ENCODE measurements around the gene SLC26A4. TPM values are rescaled to one million over a fixed set of nuclear protein-coding genes. Genes with fewer than 3 reads are reported as not detected.
A peak's percentile ranks its signal among the peaks of the same experiment; 100 is the strongest.

The SLC26A4 gene
- total RNA-seq, 1 experiment from 2014 or later, result 0.22 TPM

DNA sequence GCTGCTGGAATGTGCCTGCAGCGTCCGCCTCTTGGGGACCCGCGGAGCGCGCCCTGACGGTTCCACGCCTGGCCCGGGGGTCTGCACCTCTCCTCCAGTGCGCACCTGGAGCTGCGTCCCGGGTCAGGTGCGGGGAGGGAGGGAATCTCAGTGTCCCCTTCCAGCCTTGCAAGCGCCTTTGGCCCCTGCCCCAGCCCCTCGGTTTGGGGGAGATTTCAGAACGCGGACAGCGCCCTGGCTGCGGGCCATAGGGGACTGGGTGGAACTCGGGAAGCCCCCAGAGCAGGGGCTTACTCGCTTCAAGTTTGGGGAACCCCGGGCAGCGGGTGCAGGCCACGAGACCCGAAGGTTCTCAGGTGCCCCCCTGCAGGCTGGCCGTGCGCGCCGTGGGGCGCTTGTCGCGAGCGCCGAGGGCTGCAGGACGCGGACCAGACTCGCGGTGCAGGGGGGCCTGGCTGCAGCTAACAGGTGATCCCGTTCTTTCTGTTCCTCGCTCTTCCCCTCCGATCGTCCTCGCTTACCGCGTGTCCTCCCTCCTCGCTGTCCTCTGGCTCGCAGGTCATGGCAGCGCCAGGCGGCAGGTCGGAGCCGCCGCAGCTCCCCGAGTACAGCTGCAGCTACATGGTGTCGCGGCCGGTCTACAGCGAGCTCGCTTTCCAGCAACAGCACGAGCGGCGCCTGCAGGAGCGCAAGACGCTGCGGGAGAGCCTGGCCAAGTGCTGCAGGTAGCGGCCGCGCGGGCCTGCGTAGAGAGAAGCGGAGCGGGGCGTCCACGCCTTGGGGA lies 645 bp downstream of the SLC26A4 start (continued):
- TF ChIP-seq ZNF532 (CRISPR knock-in tag; IDR thresholded peaks at IDR 0.05; ENCODE audit: borderline replicate concordance) (no peak), ZBTB21 (CRISPR knock-in tag; IDR thresholded peaks at IDR 0.05; ENCODE audit: borderline replicate concordance) (no peak), ZNF396 (CRISPR knock-in tag; IDR thresholded peaks at IDR 0.05; ENCODE audit: borderline replicate concordance) (no peak), FOXP4 (CRISPR knock-in tag; IDR thresholded peaks at IDR 0.05) (no peak), RELA (CRISPR knock-in tag; IDR thresholded peaks at IDR 0.05; ENCODE audit: borderline replicate concordance) (0 out of 2 replicates have a peak, but pooled peaks have one; percentile 1), MYBL2 (CRISPR knock-in tag; IDR thresholded peaks at IDR 0.05) (no peak), CBFB (CRISPR knock-in tag; IDR thresholded peaks at IDR 0.05; ENCODE audit: low read depth) (no peak), SMAD4 (CRISPR knock-in tag; IDR thresholded peaks at IDR 0.05) (no peak), ESRRA (CRISPR knock-in tag; IDR thresholded peaks at IDR 0.05; ENCODE audit: borderline replicate concordance) (peak; percentile 23; the same call in 1 of the 2 replicates), HMGA2 (CRISPR knock-in tag; IDR thresholded peaks at IDR 0.05) (no peak), FOXP1 (CRISPR knock-in tag; IDR thresholded peaks at IDR 0.05; ENCODE audit: borderline replicate concordance) (peak; percentile 79; the same call in 1 of the 2 replicates), EMX1 (CRISPR knock-in tag; IDR thresholded peaks at IDR 0.05) (no peak), ATF3 (CRISPR knock-in tag; conservative IDR thresholded peaks at IDR 0.05) (no peak), FOXK1 (CRISPR knock-in tag; IDR thresholded peaks at IDR 0.05) (no peak; the same call in 1 of the 2 replicates), ELF4 (CRISPR knock-in tag; IDR thresholded peaks at IDR 0.05; ENCODE audit: low read depth) (no peak), ATF1 (CRISPR knock-in tag; IDR thresholded peaks at IDR 0.05) (0 out of 2 replicates have a peak, but pooled peaks have one; percentile 42), ZNF263 (CRISPR knock-in tag; IDR thresholded peaks at IDR 0.05; ENCODE audit: low read depth) (peak; percentile 91), ZNF423 (CRISPR knock-in tag; IDR thresholded peaks at IDR 0.05) (no peak)
- TF ChIP-seq, protein P1, sequence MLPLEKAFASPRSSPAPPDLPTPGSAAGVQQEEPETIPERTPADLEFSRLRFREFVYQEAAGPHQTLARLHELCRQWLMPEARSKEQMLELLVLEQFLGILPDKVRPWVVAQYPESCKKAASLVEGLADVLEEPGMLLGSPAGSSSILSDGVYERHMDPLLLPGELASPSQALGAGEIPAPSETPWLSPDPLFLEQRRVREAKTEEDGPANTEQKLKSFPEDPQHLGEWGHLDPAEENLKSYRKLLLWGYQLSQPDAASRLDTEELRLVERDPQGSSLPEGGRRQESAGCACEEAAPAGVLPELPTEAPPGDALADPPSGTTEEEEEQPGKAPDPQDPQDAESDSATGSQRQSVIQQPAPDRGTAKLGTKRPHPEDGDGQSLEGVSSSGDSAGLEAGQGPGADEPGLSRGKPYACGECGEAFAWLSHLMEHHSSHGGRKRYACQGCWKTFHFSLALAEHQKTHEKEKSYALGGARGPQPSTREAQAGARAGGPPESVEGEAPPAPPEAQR (CRISPR knock-in tag; IDR thresholded peaks at IDR 0.05), result no peak
- TF ChIP-seq, protein P2, sequence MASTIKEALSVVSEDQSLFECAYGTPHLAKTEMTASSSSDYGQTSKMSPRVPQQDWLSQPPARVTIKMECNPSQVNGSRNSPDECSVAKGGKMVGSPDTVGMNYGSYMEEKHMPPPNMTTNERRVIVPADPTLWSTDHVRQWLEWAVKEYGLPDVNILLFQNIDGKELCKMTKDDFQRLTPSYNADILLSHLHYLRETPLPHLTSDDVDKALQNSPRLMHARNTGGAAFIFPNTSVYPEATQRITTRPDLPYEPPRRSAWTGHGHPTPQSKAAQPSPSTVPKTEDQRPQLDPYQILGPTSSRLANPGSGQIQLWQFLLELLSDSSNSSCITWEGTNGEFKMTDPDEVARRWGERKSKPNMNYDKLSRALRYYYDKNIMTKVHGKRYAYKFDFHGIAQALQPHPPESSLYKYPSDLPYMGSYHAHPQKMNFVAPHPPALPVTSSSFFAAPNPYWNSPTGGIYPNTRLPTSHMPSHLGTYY (CRISPR knock-in tag; IDR thresholded peaks at IDR 0.05), result no peak
- TF ChIP-seq, protein P3, sequence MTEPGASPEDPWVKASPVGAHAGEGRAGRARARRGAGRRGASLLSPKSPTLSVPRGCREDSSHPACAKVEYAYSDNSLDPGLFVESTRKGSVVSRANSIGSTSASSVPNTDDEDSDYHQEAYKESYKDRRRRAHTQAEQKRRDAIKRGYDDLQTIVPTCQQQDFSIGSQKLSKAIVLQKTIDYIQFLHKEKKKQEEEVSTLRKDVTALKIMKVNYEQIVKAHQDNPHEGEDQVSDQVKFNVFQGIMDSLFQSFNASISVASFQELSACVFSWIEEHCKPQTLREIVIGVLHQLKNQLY (CRISPR knock-in tag; IDR thresholded peaks at IDR 0.05), result no peak
- TF ChIP-seq, protein P4, sequence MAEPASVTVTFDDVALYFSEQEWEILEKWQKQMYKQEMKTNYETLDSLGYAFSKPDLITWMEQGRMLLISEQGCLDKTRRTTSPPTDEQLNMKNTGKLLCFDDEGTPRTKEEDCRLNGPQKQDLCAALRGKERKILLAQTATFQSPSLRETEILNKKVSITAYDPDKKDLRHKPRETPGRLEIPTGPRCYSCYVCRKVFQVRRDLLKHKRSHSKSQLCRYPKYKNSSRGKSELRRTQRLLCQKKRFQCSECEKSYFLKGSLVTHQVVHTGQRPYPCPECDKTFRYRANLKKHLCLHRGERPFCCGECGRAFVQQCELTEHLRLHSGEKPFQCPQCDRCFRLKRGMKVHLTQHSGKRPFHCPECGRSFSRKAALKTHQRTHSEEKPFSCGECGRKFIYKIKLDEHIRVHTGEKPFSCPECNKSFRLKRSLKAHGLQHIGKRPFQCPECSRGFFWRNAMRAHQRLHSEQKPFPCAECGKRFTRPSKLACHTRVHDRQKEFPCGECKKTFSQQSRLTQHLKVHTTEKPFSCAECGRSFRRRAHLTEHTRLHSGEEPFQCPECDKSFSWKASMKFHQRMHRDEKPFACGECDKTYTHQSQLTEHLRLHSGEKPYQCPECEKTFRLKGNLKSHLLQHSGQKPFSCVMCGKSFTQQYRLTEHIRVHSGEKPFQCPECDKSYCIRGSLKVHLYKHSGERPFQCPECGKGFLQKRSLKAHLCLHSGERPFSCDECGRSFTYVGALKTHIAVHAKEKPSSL (CRISPR knock-in tag; conservative IDR thresholded peaks at IDR 0.05), result no peak
- TF ChIP-seq, protein P5, sequence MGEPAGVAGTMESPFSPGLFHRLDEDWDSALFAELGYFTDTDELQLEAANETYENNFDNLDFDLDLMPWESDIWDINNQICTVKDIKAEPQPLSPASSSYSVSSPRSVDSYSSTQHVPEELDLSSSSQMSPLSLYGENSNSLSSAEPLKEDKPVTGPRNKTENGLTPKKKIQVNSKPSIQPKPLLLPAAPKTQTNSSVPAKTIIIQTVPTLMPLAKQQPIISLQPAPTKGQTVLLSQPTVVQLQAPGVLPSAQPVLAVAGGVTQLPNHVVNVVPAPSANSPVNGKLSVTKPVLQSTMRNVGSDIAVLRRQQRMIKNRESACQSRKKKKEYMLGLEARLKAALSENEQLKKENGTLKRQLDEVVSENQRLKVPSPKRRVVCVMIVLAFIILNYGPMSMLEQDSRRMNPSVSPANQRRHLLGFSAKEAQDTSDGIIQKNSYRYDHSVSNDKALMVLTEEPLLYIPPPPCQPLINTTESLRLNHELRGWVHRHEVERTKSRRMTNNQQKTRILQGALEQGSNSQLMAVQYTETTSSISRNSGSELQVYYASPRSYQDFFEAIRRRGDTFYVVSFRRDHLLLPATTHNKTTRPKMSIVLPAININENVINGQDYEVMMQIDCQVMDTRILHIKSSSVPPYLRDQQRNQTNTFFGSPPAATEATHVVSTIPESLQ (CRISPR knock-in tag; IDR thresholded peaks at IDR 0.05), result no peak

All from WTC11 (cell line).